GM19351 (cell line): Measurements from ENCODE around the gene SERHL2.
"Not testable (repeated sequence)": the region's sequence is repeated elsewhere in the genome, so short reads cannot be mapped to it uniquely, and the experiment has no call there.

Experiments used
- ATAC-seq: cut with Tn5 transposase; IDR thresholded peaks from one replicate; pipeline ENCODE4 v1.9.1; 2021; ENCODE audit warnings: mild to moderate bottlenecking, moderate library complexity; ENCODE audit not compliant: unreplicated experiment

The SERHL2 gene

DNA sequence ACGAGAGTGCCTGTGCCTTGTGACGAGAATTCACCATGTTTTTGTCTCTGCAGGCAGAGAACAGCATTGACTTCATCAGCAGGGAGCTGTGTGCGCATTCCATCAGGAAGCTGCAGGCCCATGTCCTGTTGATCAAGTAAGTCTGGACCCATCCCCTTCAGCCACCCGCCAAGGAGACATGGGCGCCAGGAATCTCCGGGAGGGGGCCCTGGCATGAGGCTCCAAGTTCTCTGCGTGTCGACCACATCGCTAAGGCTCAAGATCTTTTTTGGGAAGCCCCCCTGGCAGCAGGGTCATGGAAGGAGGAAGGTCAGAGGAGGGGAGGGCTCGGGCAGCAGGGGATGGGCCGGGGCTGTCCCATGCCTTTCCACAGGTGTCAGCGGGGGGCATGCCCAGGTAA is 17.3 kb downstream of the SERHL2 start:
- not testable (repeated sequence) for ATAC-seq

- ATAC-seq = not testable (repeated sequence)
Observed at GRCh38 chr22:42574046-42574445, 20.3 kb downstream of the SERHL2 start.

DNA sequence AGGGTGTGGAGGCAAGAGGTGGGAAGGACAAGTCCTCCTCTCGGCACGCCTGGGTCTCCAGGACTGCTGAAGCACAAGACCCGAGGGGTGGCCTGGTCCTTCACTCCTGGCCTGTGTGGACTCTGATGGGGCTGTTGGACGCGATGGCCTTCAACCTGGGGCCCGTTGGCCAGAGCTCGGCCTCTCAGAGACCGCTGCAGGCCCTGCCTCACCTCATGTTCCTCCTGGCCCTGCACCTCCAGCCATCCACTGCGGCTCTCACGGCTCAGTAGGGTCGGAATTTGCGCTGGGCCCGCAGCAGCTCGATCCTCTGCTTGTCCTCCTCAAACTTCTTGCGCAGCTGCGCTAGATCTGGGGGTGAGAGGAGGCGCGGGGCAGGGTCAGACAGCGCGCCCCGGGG is 20.7 kb downstream of the SERHL2 start:
- ATAC-seq = not testable (repeated sequence)

GRCh38 chr22:42575996-42576574 is 22.3 kb downstream of the SERHL2 start:
- ATAC-seq = not testable (repeated sequence)

- ATAC-seq = not testable (repeated sequence)
Observed at GRCh38 chr22:42577141-42577540, 23.4 kb downstream of the SERHL2 start.

DNA sequence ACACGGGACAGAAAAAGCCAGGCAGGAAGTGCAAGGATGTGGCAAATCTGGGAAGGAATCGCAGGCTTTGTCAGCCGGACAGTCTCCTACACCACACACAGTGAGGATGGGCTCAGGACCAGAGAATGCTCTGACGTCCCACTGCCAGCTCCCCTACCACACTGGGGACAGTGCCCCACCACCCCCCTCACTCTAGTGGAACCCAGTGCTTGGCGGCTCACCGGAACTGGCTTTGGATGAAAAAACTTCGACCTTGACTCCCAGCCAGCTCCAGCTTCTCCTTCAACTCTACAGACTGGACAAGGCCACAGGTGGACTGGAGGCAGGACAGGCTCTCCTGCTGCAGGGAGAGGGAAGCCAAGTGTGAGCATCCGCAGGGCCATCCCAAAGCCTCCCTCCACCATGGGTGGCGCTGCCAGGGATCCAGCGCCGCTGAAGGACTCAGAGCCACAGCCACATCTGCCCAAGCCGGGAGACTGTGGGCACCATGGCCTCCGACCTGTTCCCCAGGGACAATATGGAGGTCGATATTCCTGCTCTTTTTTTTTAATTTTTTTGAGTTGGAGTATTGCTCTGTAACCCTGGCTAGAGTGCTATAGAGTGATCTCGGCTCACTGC is 24.0 kb downstream of the SERHL2 start:
- ATAC-seq = no peak

GRCh38 chr22:42580040-42580439 is 26.3 kb downstream of the SERHL2 start:
- ATAC-seq = not testable (repeated sequence)

DNA sequence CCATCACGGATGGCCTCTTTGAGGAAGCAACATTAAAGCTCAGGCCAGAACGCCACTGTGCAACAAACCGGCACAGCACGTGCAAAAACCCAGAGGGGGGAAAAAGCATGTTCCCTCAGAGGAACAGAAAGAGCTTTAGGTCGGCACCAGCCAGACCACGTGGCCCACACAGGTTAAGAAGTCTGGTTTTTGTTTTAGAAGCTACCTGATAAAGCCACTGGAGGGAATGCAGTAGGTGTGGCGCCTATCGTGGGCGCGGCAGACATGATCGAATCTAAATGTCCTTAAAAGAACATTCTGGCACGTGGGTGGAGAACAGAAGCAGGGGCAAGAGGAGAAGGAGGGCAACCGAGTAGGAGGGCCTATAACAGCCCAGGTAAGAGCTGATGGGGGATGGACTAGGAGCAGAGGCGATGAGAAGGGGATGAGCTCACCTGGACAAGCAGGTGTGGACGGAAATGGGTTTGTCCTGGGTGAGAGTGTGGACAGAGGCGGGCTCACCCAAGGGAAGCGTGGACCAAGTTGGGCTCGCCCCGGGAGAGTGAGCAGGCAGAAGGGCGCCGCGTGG is 27.5 kb downstream of the SERHL2 start:
- not testable (repeated sequence) for ATAC-seq

DNA sequence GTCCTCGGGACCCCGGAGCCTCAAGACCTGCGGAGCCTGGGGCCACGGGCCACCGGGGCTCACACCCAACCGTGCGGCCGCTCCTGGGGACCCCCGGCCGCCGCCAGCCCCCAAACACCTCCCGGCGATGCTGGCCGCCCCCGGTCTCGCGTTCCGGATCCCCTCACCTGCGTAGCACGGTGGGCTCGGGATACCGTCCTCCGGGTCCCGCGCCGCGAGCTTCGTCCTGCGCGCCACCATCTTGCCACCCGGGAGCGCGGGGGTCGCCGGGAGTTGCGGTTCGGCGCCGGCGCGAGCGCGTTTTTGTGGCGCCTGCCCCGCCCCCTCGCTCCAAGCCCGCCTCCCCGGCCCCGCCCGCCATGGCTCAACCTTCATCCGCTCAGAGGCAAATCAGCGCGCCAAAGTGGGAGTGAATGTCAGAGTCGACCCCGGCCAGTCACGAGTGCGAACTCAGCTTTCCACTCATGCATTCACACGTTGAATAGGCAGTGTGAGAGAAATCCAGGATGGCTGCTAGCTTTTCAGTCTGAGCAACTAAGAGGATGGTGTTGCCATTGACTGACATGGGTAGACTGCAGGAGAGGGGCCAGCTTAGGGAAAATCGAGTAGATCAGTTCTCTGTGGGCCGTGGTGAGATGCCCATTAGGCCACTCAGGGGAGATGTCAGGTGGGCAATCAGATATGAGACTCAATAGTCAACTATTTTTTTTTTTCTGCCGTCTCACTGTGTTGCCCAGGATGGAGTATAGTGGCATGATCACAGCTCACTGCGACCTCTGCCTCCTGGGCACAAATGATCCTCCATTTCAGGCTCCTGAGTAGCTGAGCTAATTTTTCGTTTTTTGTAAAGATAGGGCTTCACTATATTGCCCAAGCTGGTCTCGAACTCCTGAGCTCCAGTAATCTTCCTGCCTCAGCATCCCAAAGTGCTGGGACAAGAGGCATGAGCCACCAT is 28.3 kb downstream of the SERHL2 start:
- no peak for ATAC-seq

DNA sequence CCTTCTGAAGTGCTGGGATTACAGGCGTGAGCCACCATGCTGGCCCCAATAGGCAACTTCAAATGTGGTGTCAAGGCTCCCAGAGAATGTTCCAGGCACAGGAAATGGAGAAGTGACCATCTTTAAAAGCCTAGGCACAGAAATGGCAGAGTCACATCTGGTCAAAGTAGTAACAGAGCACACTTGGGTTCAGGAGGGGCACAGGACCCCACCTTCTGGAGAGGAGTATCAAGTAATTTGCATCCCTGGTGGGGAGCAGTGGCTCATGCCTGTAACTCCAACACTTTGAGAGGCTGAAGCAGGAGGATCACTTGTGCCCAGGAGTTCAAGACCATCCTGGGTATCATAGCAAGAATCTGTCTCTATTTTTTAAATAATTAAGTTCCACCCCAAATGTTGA is 29.2 kb downstream of the SERHL2 start:
- no peak for ATAC-seq

GRCh38 chr22:42584364-42584940 is 30.7 kb downstream of the SERHL2 start:
- ATAC-seq = no peak

DNA sequence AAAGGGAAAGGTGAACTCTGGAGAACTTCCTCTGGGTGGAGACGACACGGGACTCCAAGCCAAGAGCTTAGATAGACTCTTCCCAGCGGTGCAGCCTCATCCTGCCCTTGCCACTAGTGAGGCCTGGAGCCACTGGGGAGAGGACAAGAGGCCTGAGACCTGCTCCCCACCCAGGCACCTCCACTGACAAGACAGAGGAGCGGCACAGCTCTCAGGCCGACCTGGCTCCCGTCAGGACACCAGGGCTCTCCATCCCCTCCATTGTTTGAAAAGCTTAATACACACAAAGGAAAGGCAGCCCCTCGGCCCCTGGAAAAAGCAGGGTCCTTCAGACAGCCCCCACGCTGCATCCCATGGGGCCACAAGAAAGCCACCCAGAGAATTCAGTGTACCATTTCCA is 31.3 kb downstream of the SERHL2 start:
- no peak for ATAC-seq

DNA sequence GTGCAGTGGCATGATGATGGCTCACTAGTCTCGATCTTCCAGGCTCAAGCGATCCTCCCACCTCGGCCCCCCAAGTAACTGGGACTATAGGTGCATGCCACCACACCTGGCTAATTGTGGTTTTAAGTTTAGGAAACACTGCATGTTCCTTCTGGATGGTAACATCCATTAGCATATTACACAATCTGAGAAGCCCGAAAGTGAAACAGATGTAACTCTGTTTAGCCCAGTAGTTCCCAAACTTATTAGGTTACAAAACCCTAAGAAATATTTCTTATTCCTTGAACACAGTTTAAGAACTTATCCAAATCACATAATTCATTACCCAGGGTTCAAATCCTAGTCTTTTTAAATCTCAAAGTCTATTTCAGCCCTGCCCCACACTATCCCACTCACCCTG is 32.6 kb downstream of the SERHL2 start:
- ATAC-seq = no peak

GRCh38 chr22:42587588-42588175 is 33.9 kb downstream of the SERHL2 start:
- no peak for ATAC-seq

DNA sequence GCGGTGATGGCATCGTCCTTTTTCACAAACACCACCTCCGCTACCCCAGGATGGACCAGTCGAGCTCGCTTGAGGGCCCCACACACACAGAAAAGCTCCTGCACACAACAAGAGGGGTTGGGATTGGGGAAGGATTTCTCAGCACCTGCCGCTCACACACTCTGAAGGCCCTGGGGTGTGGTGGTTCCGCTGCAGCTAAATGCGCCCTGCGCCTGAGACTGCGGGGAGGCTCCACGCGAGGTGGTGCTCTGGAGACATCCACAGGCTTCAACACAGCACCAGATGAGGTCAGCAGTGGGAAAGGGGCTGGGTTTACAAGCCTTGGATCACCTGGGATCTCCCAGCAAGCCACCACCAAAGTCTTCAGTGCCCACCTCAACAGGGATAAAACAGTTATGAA is 38.2 kb downstream of the SERHL2 start:
- ATAC-seq = no peak

GRCh38 chr22:42595434-42595833 is 41.7 kb downstream of the SERHL2 start:
- no peak for ATAC-seq

- no peak for ATAC-seq
Observed at GRCh38 chr22:42596336-42596735, 42.6 kb downstream of the SERHL2 start.

GRCh38 chr22:42596863-42597530 is 43.2 kb downstream of the SERHL2 start:
- no peak for ATAC-seq

- no peak for ATAC-seq
Observed at GRCh38 chr22:42601879-42602465, 48.2 kb downstream of the SERHL2 start.

- ATAC-seq = no peak
Observed at GRCh38 chr22:42602470-42602869, 48.7 kb downstream of the SERHL2 start.
